Measurements from ENCODE around the gene NEK1. TPM values are rescaled to one million over a fixed set of nuclear protein-coding genes. Genes with fewer than 3 reads are reported as not detected.

NEK1 gene
- polyA plus RNA-seq, 1 donor from 2014 or later: 17.1 TPM

DNA sequence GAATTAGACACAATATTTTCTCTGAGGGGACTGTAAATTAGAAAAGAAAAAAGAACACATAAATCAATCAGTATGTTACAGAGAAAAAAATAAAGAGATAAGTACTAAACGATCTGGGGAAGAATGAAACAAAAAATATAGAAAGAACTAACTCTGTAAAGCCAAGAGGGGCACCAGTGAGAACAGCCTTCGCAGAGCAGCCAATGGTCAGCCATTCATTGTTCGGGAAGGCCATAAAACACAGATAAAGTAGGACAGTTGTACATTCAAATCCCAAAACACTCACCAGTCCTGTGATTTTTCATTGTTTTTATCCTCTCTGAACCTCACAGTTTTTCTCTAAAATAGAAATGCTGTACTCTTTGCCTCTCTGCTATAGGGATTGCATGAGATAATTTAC is 127.9 kb downstream of the NEK1 start:
- no peaks in the 10 kb centered on the region for H4K20me1 ChIP-seq (ENCODE audit: insufficient read depth)
- no peaks in the 10 kb centered on the region for H3K9me2 ChIP-seq (ENCODE audit: insufficient read depth, low read length)
- H3K27me3 ChIP-seq (ENCODE audit: insufficient read depth, low read depth, low read length): no peaks in the 10 kb centered on the region
- H3K9me3 ChIP-seq (ENCODE audit: low read length): no peaks in the 10 kb centered on the region
- TF ChIP-seq, protein P1, sequence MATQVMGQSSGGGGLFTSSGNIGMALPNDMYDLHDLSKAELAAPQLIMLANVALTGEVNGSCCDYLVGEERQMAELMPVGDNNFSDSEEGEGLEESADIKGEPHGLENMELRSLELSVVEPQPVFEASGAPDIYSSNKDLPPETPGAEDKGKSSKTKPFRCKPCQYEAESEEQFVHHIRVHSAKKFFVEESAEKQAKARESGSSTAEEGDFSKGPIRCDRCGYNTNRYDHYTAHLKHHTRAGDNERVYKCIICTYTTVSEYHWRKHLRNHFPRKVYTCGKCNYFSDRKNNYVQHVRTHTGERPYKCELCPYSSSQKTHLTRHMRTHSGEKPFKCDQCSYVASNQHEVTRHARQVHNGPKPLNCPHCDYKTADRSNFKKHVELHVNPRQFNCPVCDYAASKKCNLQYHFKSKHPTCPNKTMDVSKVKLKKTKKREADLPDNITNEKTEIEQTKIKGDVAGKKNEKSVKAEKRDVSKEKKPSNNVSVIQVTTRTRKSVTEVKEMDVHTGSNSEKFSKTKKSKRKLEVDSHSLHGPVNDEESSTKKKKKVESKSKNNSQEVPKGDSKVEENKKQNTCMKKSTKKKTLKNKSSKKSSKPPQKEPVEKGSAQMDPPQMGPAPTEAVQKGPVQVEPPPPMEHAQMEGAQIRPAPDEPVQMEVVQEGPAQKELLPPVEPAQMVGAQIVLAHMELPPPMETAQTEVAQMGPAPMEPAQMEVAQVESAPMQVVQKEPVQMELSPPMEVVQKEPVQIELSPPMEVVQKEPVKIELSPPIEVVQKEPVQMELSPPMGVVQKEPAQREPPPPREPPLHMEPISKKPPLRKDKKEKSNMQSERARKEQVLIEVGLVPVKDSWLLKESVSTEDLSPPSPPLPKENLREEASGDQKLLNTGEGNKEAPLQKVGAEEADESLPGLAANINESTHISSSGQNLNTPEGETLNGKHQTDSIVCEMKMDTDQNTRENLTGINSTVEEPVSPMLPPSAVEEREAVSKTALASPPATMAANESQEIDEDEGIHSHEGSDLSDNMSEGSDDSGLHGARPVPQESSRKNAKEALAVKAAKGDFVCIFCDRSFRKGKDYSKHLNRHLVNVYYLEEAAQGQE (IDR thresholded peaks at IDR 0.05; ENCODE audit: borderline replicate concordance): no peak
- TF ChIP-seq EZH2 (IDR thresholded peaks at IDR 0.05; ENCODE audit: borderline replicate concordance, insufficient read depth, low read length, poor library complexity, severe bottlenecking) (no peak), MXI1 (conservative IDR thresholded peaks at IDR 0.05; ENCODE audit: poor library complexity, severe bottlenecking) (no peak), TAF1 (IDR thresholded peaks at IDR 0.05; ENCODE audit: low read depth) (no peak), EP300 (conservative IDR thresholded peaks at IDR 0.05; ENCODE audit: poor library complexity, severe bottlenecking) (no peak), SMC3 (conservative IDR thresholded peaks at IDR 0.05; ENCODE audit: poor library complexity) (no peak), POLR2AphosphoS5 (IDR thresholded peaks at IDR 0.05) (no peak), RAD21 (conservative IDR thresholded peaks at IDR 0.05) (no peak)
- TF ChIP-seq, protein P2, sequence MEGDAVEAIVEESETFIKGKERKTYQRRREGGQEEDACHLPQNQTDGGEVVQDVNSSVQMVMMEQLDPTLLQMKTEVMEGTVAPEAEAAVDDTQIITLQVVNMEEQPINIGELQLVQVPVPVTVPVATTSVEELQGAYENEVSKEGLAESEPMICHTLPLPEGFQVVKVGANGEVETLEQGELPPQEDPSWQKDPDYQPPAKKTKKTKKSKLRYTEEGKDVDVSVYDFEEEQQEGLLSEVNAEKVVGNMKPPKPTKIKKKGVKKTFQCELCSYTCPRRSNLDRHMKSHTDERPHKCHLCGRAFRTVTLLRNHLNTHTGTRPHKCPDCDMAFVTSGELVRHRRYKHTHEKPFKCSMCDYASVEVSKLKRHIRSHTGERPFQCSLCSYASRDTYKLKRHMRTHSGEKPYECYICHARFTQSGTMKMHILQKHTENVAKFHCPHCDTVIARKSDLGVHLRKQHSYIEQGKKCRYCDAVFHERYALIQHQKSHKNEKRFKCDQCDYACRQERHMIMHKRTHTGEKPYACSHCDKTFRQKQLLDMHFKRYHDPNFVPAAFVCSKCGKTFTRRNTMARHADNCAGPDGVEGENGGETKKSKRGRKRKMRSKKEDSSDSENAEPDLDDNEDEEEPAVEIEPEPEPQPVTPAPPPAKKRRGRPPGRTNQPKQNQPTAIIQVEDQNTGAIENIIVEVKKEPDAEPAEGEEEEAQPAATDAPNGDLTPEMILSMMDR (IDR thresholded peaks at IDR 0.05; ENCODE audit: poor library complexity, severe bottlenecking): no peak
- H3K4me2 ChIP-seq (ENCODE audit: low read length): no peak overlapping the region
- no peak overlapping the region for H3K9ac ChIP-seq (ENCODE audit: low read length)
- no peak overlapping the region for H3K4me3 ChIP-seq (ENCODE audit: low read length)
- H3K27ac ChIP-seq (ENCODE audit: low read length): no peak overlapping the region
- no peaks in the 10 kb centered on the region for H3K79me2 ChIP-seq (replicated peaks; ENCODE audit: insufficient read depth, low read length)
- H3F3A ChIP-seq (ENCODE audit: insufficient read depth, low read length, poor library complexity, severe bottlenecking): no peaks in the 10 kb centered on the region
- H2AFZ ChIP-seq (ENCODE audit: low read depth, low read length): no peak overlapping the region
- no peaks in the 10 kb centered on the region for H3K36me3 ChIP-seq (ENCODE audit: insufficient read depth, low read length)

DNA sequence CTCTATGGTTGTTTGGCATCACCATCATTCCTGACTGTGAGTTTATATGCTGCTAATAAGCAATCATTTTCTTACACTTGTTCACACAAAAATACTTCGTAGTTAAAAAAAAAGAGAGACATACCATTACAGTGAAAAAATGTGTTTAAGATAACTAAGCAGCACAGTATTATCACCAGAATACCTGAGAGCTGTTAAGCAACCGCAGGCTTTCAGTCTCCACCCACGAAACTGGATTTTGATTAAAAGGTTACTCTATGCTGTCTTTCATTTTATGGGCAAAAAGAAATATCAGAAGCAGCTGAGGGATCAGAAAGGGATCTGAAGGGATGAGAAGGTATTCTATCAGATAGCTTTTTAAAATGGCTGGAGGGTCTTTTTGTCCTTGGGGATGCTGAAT is 148.3 kb downstream of the NEK1 start:
- H3K79me2 ChIP-seq (replicated peaks; ENCODE audit: insufficient read depth, low read length): no peaks in the 10 kb centered on the region
- H3K27ac ChIP-seq (ENCODE audit: low read length): no peak overlapping the region
- H3K36me3 ChIP-seq (ENCODE audit: insufficient read depth, low read length): no peaks in the 10 kb centered on the region
- H3F3A ChIP-seq (ENCODE audit: insufficient read depth, low read length, poor library complexity, severe bottlenecking): no peaks in the 10 kb centered on the region
- H4K20me1 ChIP-seq (ENCODE audit: insufficient read depth): no peaks in the 10 kb centered on the region
- no peaks in the 10 kb centered on the region for H3K9me3 ChIP-seq (ENCODE audit: low read length)
- no peaks in the 10 kb centered on the region for H3K9me2 ChIP-seq (ENCODE audit: insufficient read depth, low read length)
- no peak overlapping the region for H3K9ac ChIP-seq (ENCODE audit: low read length)
- no peak overlapping the region for H3K4me3 ChIP-seq (ENCODE audit: low read length)
- TF ChIP-seq EP300 (conservative IDR thresholded peaks at IDR 0.05; ENCODE audit: poor library complexity, severe bottlenecking) (no peak), MXI1 (conservative IDR thresholded peaks at IDR 0.05; ENCODE audit: poor library complexity, severe bottlenecking) (no peak), TAF1 (IDR thresholded peaks at IDR 0.05; ENCODE audit: low read depth) (no peak), POLR2AphosphoS5 (IDR thresholded peaks at IDR 0.05) (no peak), EZH2 (IDR thresholded peaks at IDR 0.05; ENCODE audit: borderline replicate concordance, insufficient read depth, low read length, poor library complexity, severe bottlenecking) (no peak), RAD21 (conservative IDR thresholded peaks at IDR 0.05) (no peak), SMC3 (conservative IDR thresholded peaks at IDR 0.05; ENCODE audit: poor library complexity) (no peak)
- TF ChIP-seq, protein P2 (IDR thresholded peaks at IDR 0.05; ENCODE audit: poor library complexity, severe bottlenecking): no peak
- TF ChIP-seq, protein P1 (IDR thresholded peaks at IDR 0.05; ENCODE audit: borderline replicate concordance): no peak
- no peak overlapping the region for H2AFZ ChIP-seq (ENCODE audit: low read depth, low read length)
- no peak overlapping the region for H3K4me2 ChIP-seq (ENCODE audit: low read length)
- no peaks in the 10 kb centered on the region for H3K27me3 ChIP-seq (ENCODE audit: insufficient read depth, low read depth, low read length)
